K562 (cell line): Measurements from ENCODE around the gene BTN3A1.

Experiments used
- IRF2 ChIP-seq: sonication (generic); formaldehyde crosslinking; IDR thresholded peaks from 2 replicates; pipeline ENCODE4 v1.8.1; 2022; ENCODE audit warnings: mild to moderate bottlenecking, missing genetic modification reagents
- ZFPM2 ChIP-seq: fragments of 250-450 bp; sonication (Bioruptor Pico); IDR thresholded peaks from 2 replicates; pipeline ENCODE4 v1.5.1; 2022; ENCODE audit warnings: mild to moderate bottlenecking
- TF ChIP-seq, protein P1 (sequence below), 2 experiments: IDR thresholded peaks in 1 of 2; conservative IDR thresholded peaks in 1 of 2; 2 replicates each; pipeline ENCODE4 v1.6.1; 2016; ENCODE audit warnings: low read depth in 2 of 2, mild to moderate bottlenecking in 1 of 2, missing compliant biosample characterization in 1 of 2, missing genetic modification characterization in 1 of 2, moderate library complexity in 1 of 2

DNA sequence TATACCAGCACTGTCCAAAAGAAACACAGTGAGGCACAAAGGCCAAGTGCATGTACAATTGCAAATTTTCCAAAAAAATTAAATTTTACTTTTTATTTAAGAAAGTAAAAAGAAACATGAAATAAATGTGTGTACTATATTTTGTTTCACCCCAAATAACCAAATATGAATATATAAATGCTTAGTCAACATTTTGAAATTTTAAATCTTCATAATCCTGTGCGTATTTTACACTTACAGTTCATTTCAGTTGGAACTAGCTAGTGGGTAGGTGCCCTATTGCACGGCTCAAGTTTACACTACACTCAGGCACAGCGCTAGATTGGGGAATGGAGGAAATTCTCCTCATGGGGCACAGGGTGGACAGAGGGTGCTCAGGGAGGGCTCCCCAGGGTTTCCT is 20.3 kb downstream of the BTN3A1 start:
- TF ChIP-seq, protein P1, sequence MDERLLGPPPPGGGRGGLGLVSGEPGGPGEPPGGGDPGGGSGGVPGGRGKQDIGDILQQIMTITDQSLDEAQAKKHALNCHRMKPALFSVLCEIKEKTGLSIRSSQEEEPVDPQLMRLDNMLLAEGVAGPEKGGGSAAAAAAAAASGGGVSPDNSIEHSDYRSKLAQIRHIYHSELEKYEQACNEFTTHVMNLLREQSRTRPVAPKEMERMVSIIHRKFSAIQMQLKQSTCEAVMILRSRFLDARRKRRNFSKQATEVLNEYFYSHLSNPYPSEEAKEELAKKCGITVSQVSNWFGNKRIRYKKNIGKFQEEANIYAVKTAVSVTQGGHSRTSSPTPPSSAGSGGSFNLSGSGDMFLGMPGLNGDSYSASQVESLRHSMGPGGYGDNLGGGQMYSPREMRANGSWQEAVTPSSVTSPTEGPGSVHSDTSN (CRISPR knock-in tag; IDR thresholded peaks at IDR 0.05; ENCODE audit: low read depth) = no peak
- TF ChIP-seq, protein P1 (tag; conservative IDR thresholded peaks at IDR 0.05; ENCODE audit: low read depth) = no peak
- TF ChIP-seq ZFPM2 = no peak
- TF ChIP-seq IRF2 (CRISPR knock-in tag) = no peak
